ENCODE measurements around the gene SDF4. TPM values are rescaled to one million over a fixed set of nuclear protein-coding genes. Genes with fewer than 3 reads are reported as not detected.
A peak's percentile ranks its signal among the peaks of the same experiment; 100 is the strongest.

SDF4 gene
- total RNA-seq, 1 donor from 2014 or later = 130 TPM

GRCh38 chr1:1272341-1273208 is 40.8 kb upstream of the SDF4 start:
- Mint-ChIP-seq H3K4me1 (ENCODE audit: unreplicated experiment) (peaks cover 32% of the 10 kb centered on the region), H3K27me3 (ENCODE audit: unreplicated experiment) (peaks cover 22% of the 10 kb centered on the region), H3K36me3 (ENCODE audit: low read depth, unreplicated experiment) (peaks cover 17% of the 10 kb centered on the region), H3K9me3 (ENCODE audit: unreplicated experiment) (no peaks in the 10 kb centered on the region), H3K4me3 (ENCODE audit: unreplicated experiment) (peak overlapping the region; percentile 95), H3K27ac (ENCODE audit: unreplicated experiment) (peak overlapping the region; percentile 88)
- TF ChIP-seq CTCF (IDR thresholded peaks at IDR 0.05; ENCODE audit: unreplicated experiment) = no peak
- DNase-seq (ENCODE audit: low spot score) = no peak

- H3K27ac Mint-ChIP-seq (ENCODE audit: unreplicated experiment) = peak overlapping the region; percentile 72
- DNase-seq (ENCODE audit: low spot score) = no peak
- H3K27me3 Mint-ChIP-seq (ENCODE audit: unreplicated experiment) = peaks cover 21% of the 10 kb centered on the region
- no peaks in the 10 kb centered on the region for H3K9me3 Mint-ChIP-seq (ENCODE audit: unreplicated experiment)
- no peak for TF ChIP-seq CTCF (IDR thresholded peaks at IDR 0.05; ENCODE audit: unreplicated experiment)
- H3K4me1 Mint-ChIP-seq (ENCODE audit: unreplicated experiment) = peaks cover 32% of the 10 kb centered on the region
- peak overlapping the region; percentile 66 for H3K4me3 Mint-ChIP-seq (ENCODE audit: unreplicated experiment)
- peaks cover 25% of the 10 kb centered on the region for H3K36me3 Mint-ChIP-seq (ENCODE audit: low read depth, unreplicated experiment)
These were observed 39.0 kb upstream of the SDF4 start for GRCh38 chr1:1270813-1271212.

GRCh38 chr1:1268284-1268682 is 36.5 kb upstream of the SDF4 start:
- no peak for TF ChIP-seq CTCF (IDR thresholded peaks at IDR 0.05; ENCODE audit: unreplicated experiment)
- H3K36me3 Mint-ChIP-seq (ENCODE audit: low read depth, unreplicated experiment) = peaks cover 30% of the 10 kb centered on the region
- H3K27ac Mint-ChIP-seq (ENCODE audit: unreplicated experiment) = peak overlapping the region; percentile 57
- H3K27me3 Mint-ChIP-seq (ENCODE audit: unreplicated experiment) = peaks cover 19% of the 10 kb centered on the region
- H3K9me3 Mint-ChIP-seq (ENCODE audit: unreplicated experiment) = no peaks in the 10 kb centered on the region
- H3K4me3 Mint-ChIP-seq (ENCODE audit: unreplicated experiment) = no peak overlapping the region
- H3K4me1 Mint-ChIP-seq (ENCODE audit: unreplicated experiment) = peaks cover 32% of the 10 kb centered on the region
- DNase-seq (ENCODE audit: low spot score) = no peak

- peak overlapping the region; percentile 57 for H3K27ac Mint-ChIP-seq (ENCODE audit: unreplicated experiment)
- H3K4me1 Mint-ChIP-seq (ENCODE audit: unreplicated experiment) = peaks cover 27% of the 10 kb centered on the region
- H3K36me3 Mint-ChIP-seq (ENCODE audit: low read depth, unreplicated experiment) = peaks cover 36% of the 10 kb centered on the region
These were observed 35.9 kb upstream of the SDF4 start for GRCh38 chr1:1267488-1268283.

More at GRCh38 chr1:1267488-1268283, 35.9 kb upstream of the SDF4 start:
- Mint-ChIP-seq H3K27me3 (ENCODE audit: unreplicated experiment) (peaks cover 15% of the 10 kb centered on the region), H3K9me3 (ENCODE audit: unreplicated experiment) (no peaks in the 10 kb centered on the region), H3K4me3 (ENCODE audit: unreplicated experiment) (no peak overlapping the region)
- no peak for TF ChIP-seq CTCF (IDR thresholded peaks at IDR 0.05; ENCODE audit: unreplicated experiment)
- DNase-seq (ENCODE audit: low spot score) = no peak

Measured in endothelial cell (in vitro differentiated cells).